HepG2 (cell line): Measurements from ENCODE around the gene TANC1. TPM values are rescaled to one million over a fixed set of nuclear protein-coding genes. Genes with fewer than 3 reads are reported as not detected.

Source experiments
- ATAC-seq: fragments of 200-7000 bp; cut with Tn5 transposase; 3 replicates; pipeline ENCODE4 v1.9.1; 2020; ENCODE audit warnings: mild to moderate bottlenecking, moderate library complexity
- BruUV-seq: library from RNA; stranded (reverse); fragments of 400-500 nt; replicated peaks from 2 replicates; lab custom pipeline; 2021; lab: Mats Ljungman, UMichigan
- CTCF ChIA-PET: fragments of 300-600 bp; formaldehyde crosslinking; extraction: SDS; loops from one replicate; lab custom pipeline; 2021; ENCODE audit warnings: low total read pairs, inconsistent platforms, low intra/inter-chr PET ratio; lab: Yijun Ruan, JAX
- POLR2A ChIA-PET: fragments of 350-600 bp; sonication (Branson Sonifier 250); formaldehyde crosslinking; loops from one replicate; lab custom pipeline; 2020; ENCODE audit warnings: antibody characterized with exemption, inconsistent platforms; lab: Yijun Ruan, JAX
- DNase-seq: peaks from one replicate; pipeline ENCODE4 v3.0.0-alpha.2; 2015; ENCODE audit warnings: low spot score
- FAIRE-seq: peaks from 3 replicates; lab custom pipeline; 2011; peaks lifted over from hg19 to GRCh38; lab: Jason Lieb, UNC
- H2AFZ ChIP-seq: one replicate; pipeline ENCODE4 v1.6.1; 2011; ENCODE audit warnings: low read length, inconsistent platforms
- H3K27ac ChIP-seq: fragments of 300-600 bp; 3 replicates; pipeline ENCODE4 v1.8.0; 2011; ENCODE audit warnings: mixed run types, mild to moderate bottlenecking, mixed read lengths, low read length, inconsistent platforms; ENCODE audit not compliant: insufficient read depth; ENCODE audit errors: extremely low read length
- H3K27me3 ChIP-seq, 2 experiments: fragments of 200-600 bp in 1 of 2; 2 replicates in 1 of 2; 3 replicates in 1 of 2; pipeline versions ENCODE4 v1.6.0 to v1.8.0; 2011; ENCODE audit warnings: low read length in 2 of 2, mild to moderate bottlenecking in 2 of 2, moderate library complexity in 2 of 2, inconsistent platforms in 1 of 2; ENCODE audit not compliant: insufficient read depth in 2 of 2, control insufficient read depth in 1 of 2
- H3K36me3 ChIP-seq, 2 experiments: fragments of 200-600 bp in 1 of 2; replicated peaks in 1 of 2; 2 replicates in 1 of 2; 3 replicates in 1 of 2; pipeline versions ENCODE4 v1.5.1 to v1.8.0; 2011; ENCODE audit warnings: low read length in 2 of 2, inconsistent platforms in 1 of 2; ENCODE audit not compliant: insufficient read depth in 2 of 2, control insufficient read depth in 1 of 2
- H3K4me1 ChIP-seq: 2 replicates; pipeline ENCODE4 v1.5.1; 2012; ENCODE audit warnings: low read length, inconsistent platforms; ENCODE audit not compliant: insufficient read depth
- H3K4me2 ChIP-seq: 2 replicates; pipeline ENCODE4 v1.6.0; 2011; ENCODE audit warnings: low read depth, low read length, inconsistent platforms
- H3K4me3 ChIP-seq, 3 experiments: fragments of 200-600 bp in 1 of 3; sonication (generic), shearing (Covaris generic) in 1 of 3; replicated peaks in 1 of 3; 2 replicates each; pipeline ENCODE4 v1.5.1; 2011 to 2016; ENCODE audit warnings: low read length in 3 of 3, inconsistent platforms in 2 of 3, low read depth in 2 of 3, mild to moderate bottlenecking in 2 of 3, control low read depth in 1 of 3, mixed read lengths in 1 of 3; ENCODE audit not compliant: insufficient read depth in 1 of 3
- H3K79me2 ChIP-seq: one replicate; pipeline ENCODE4 v1.6.1; 2011; ENCODE audit warnings: low read length, inconsistent platforms; ENCODE audit not compliant: insufficient read depth
- H3K9ac ChIP-seq: 2 replicates; pipeline ENCODE4 v1.6.0; 2011; ENCODE audit warnings: mild to moderate bottlenecking, low read depth, low read length, inconsistent platforms; ENCODE audit not compliant: insufficient read depth
- H3K9me3 ChIP-seq: 2 replicates; pipeline ENCODE4 v1.5.1; 2012; ENCODE audit warnings: mild to moderate bottlenecking, low read length
- H4K20me1 ChIP-seq: 2 replicates; pipeline ENCODE4 v1.6.0; 2011; ENCODE audit warnings: inconsistent platforms, mild to moderate bottlenecking, low read length, moderate library complexity; ENCODE audit not compliant: insufficient read depth
- GPBP1L1 ChIP-seq: sonication (generic); formaldehyde crosslinking; IDR thresholded peaks from 2 replicates; pipeline ENCODE4 v1.5.0; 2020; ENCODE audit warnings: mild to moderate bottlenecking, missing genetic modification reagents
- NR1H2 ChIP-seq: sonication (generic); formaldehyde crosslinking; IDR thresholded peaks from 2 replicates; pipeline ENCODE4 v1.8.1; 2022; ENCODE audit warnings: low read depth, missing genetic modification reagents, borderline replicate concordance
- PRDM10 ChIP-seq: sonication (generic); formaldehyde crosslinking; IDR thresholded peaks from 2 replicates; pipeline ENCODE4 v1.4.0; 2020; ENCODE audit warnings: low read depth, missing genetic modification reagents
- TSC22D2 ChIP-seq: sonication (generic); formaldehyde crosslinking; IDR thresholded peaks from 2 replicates; pipeline ENCODE4 v1.5.1; 2020; ENCODE audit warnings: missing genetic modification reagents, mild to moderate bottlenecking, borderline replicate concordance
- ZNF407 ChIP-seq: sonication (generic); formaldehyde crosslinking; IDR thresholded peaks from one replicate; pipeline ENCODE4 v1.5.1; 2020; ENCODE audit warnings: mild to moderate bottlenecking, missing genetic modification reagents; ENCODE audit errors: not compliant biosample characterization
- WGBS: methylation state at CpG from one replicate; pipeline ENCODE4 v1.1.6; 2017; ENCODE audit warnings: low lambda C conversion rate; 5-methylcytosine and 5-hydroxymethylcytosine counted together
- in situ Hi-C: cut with HindIII; loops from 2 replicates; pipeline ENCODE4 v1.10.0; 2017; ENCODE audit warnings: low pct_unique_long_range_greater_than_20kb; ENCODE audit not compliant: extremely low pct_ligation_motif_present
- intact Hi-C: fragments of 100-400 bp; cut with micrococcal nuclease; formaldehyde crosslinking; loops from one replicate; pipeline ENCODE4 v1.10.0; 2022; ENCODE audit not compliant: unreplicated experiment
- polyA plus RNA-seq, 8 experiments: library from polyadenylated mRNA; depleted of rRNA in 3 of 8; stranded (reverse) in 7 of 8; unstranded in 1 of 8; fragments of >200 nt; fragmentation: Illumina TruSeq in 4 of 8; extraction: Trizol in 4 of 8; gene quantifications; 2 replicates each; pipeline versions ENCODE4 v1.2.1 to v1.2.3, GENCODE V29; 2011 to 2016; ENCODE audit warnings: low read depth in 4 of 8, missing spikeins in 1 of 8, mixed read lengths in 1 of 8; ENCODE audit not compliant: insufficient read depth in 1 of 8
- total RNA-seq, 5 experiments: library from RNA; depleted of rRNA; stranded (reverse); fragments of >200 nt; fragmentation: Illumina TruSeq; extraction: Trizol; gene quantifications; 2 replicates each; pipeline ENCODE4 v1.2.3, GENCODE V29; 2016; ENCODE audit warnings: low read depth in 1 of 5

The TANC1 gene
- total and polyA plus RNA-seq, 2 of the 13 experiments (the other 11 are each of a cell fraction or from before 2014, with no cell fraction given) = 2.3 to 5.6 TPM

- DNase-seq (no peak), FAIRE-seq (no peak), ATAC-seq (no peak)
- 61% methylated on average over 2 of the region's 2 CpGs for WGBS
- no peaks in the 10 kb centered on the region for H3K9me3 ChIP-seq
- no peaks in the 10 kb centered on the region for H4K20me1 ChIP-seq
- no peaks in the 10 kb centered on the region for H3K36me3 ChIP-seq
- BruUV-seq = no TSS peak
- H3K4me1 ChIP-seq = peaks cover 14% of the 10 kb centered on the region
- peaks cover 0 to 4% of the 10 kb centered on the region in 2 experiments; a peak in 1 of 5 replicates for H3K27me3 ChIP-seq
- TF ChIP-seq PRDM10 (CRISPR knock-in tag) (no peak), TSC22D2 (no peak), NR1H2 (CRISPR knock-in tag) (no peak), GPBP1L1 (CRISPR knock-in tag) (no peak), ZNF407 (CRISPR knock-in tag) (no peak)
- CTCF ChIA-PET = no interaction called here
- in situ Hi-C loops = no loop called here
- no peak overlapping the region for H3K9ac ChIP-seq
- intact Hi-C loops = no loop called here
- H3K4me2 ChIP-seq = no peak overlapping the region
- H2AFZ ChIP-seq = no peak overlapping the region
- no peak overlapping the region for H3K27ac ChIP-seq
- H3K79me2 ChIP-seq = no peaks in the 10 kb centered on the region
- no peak overlapping the region for H3K4me3 ChIP-seq
- POLR2A ChIA-PET = no interaction called here
Observed at GRCh38 chr2:158940356-158940755, 28.1 kb upstream of the TANC1 start.
